K562 (cell line): ENCODE results near the gene CLEC4A. TPM values are rescaled to one million over a fixed set of nuclear protein-coding genes. Genes with fewer than 3 reads are reported as not detected.

Experiments used
- ATF2 ChIP-seq: sonication (generic); formaldehyde crosslinking; IDR thresholded peaks from 2 replicates; pipeline ENCODE4 v1.8.1; 2022; ENCODE audit warnings: missing genetic modification reagents
- MIER1 ChIP-seq: fragments of 450-650 bp; IDR thresholded peaks from 2 replicates; pipeline ENCODE4 v1.6.1; 2016; ENCODE audit warnings: antibody characterized with exemption, mild to moderate bottlenecking, low read depth
- RBBP5 ChIP-seq: fragments of 200-600 bp; sonication (generic); IDR thresholded peaks from 2 replicates; pipeline ENCODE4 v1.6.1; 2012; ENCODE audit warnings: borderline replicate concordance, mild to moderate bottlenecking, low read length, control low read depth, inconsistent platforms; ENCODE audit not compliant: insufficient read depth, poor library complexity, severe bottlenecking
- RBM25 ChIP-seq: fragments of 200-400 bp; formaldehyde crosslinking; IDR thresholded peaks from 2 replicates; pipeline ENCODE4 v1.6.1; 2018; ENCODE audit warnings: low read length, low read depth, moderate library complexity; ENCODE audit not compliant: severe bottlenecking
- RREB1 ChIP-seq: fragments of 250-450 bp; sonication (Bioruptor Pico); IDR thresholded peaks from 2 replicates; pipeline ENCODE4 v1.4.0; 2020
- SMAD1 ChIP-seq: fragments of 150-350 bp; IDR thresholded peaks from 2 replicates; pipeline ENCODE4 v1.6.1; 2014; ENCODE audit warnings: low read length, low read depth; ENCODE audit not compliant: partially characterized antibody
- SMAD3 ChIP-seq: fragments of 450-650 bp; formaldehyde crosslinking; conservative IDR thresholded peaks from 2 replicates; pipeline ENCODE4 v1.4.0; 2020; ENCODE audit warnings: mild to moderate bottlenecking
- SMAD4 ChIP-seq: fragments of 250-450 bp; sonication (Bioruptor Pico); conservative IDR thresholded peaks from 2 replicates; pipeline ENCODE4 v1.8.0; 2021; ENCODE audit warnings: inconsistent platforms, mild to moderate bottlenecking, moderate library complexity
- XRCC4 ChIP-seq: IDR thresholded peaks from one replicate; pipeline ENCODE4 v1.6.1; 2011; ENCODE audit not compliant: insufficient read depth, insufficient read length; ENCODE audit errors: extremely low read depth
- ZBTB1 ChIP-seq: sonication (generic); formaldehyde crosslinking; IDR thresholded peaks from 2 replicates; pipeline ENCODE4 v1.8.1; 2023; ENCODE audit warnings: missing genetic modification reagents, low read depth, mild to moderate bottlenecking, borderline replicate concordance
- ZFX ChIP-seq: sonication (generic); formaldehyde crosslinking; IDR thresholded peaks from 2 replicates; pipeline ENCODE4 v1.8.0; 2022; ENCODE audit warnings: mild to moderate bottlenecking, missing genetic modification reagents, moderate library complexity
- ZKSCAN3 ChIP-seq: fragments of 250-450 bp; sonication (Bioruptor Pico); IDR thresholded peaks from 2 replicates; pipeline ENCODE4 v1.4.0; 2020
- ZNF239 ChIP-seq: fragments of 250-450 bp; sonication (Bioruptor Pico); IDR thresholded peaks from 2 replicates; pipeline ENCODE4 v1.4.0; 2020; ENCODE audit warnings: mild to moderate bottlenecking
- ZNF589 ChIP-seq: fragments of 200-800 bp; sonication (Bioruptor generic); IDR thresholded peaks from 2 replicates; pipeline ENCODE4 v1.6.1; 2016; ENCODE audit warnings: low read depth, missing genetic modification characterization, missing compliant biosample characterization
- polyA plus RNA-seq, 8 experiments: library from polyadenylated mRNA; depleted of rRNA in 4 of 8; stranded (reverse) in 5 of 8; unstranded in 3 of 8; fragments of >200 nt; fragmentation: Nextera tagmentation in 2 of 8; fragmentation: Illumina TruSeq in 1 of 8; extraction: Ambion mirVana in 2 of 8; extraction: Trizol in 1 of 8; gene quantifications; 2 replicates each; pipeline versions ENCODE4 v1.2.1 to v1.2.3, GENCODE V29; 2011 to 2014; ENCODE audit warnings: inconsistent platforms in 1 of 8, missing spikeins in 1 of 8
- total RNA-seq, 7 experiments: library from RNA; depleted of rRNA in 6 of 7; stranded (reverse); fragments of >200 nt in 6 of 7; fragmentation: Illumina TruSeq in 2 of 7; extraction: Trizol in 2 of 7; gene quantifications; 2 replicates each; pipeline versions ENCODE4 v1.2.1 to v1.2.3, GENCODE V29; 2011 to 2021; ENCODE audit warnings: low replicate concordance in 1 of 7
- TF ChIP-seq, protein P1 (sequence below): fragments of 250-450 bp; sonication (Bioruptor Pico); IDR thresholded peaks from 2 replicates; pipeline ENCODE4 v1.8.0; 2022; ENCODE audit warnings: moderate library complexity, mild to moderate bottlenecking, inconsistent platforms
- TF ChIP-seq, protein P2 (sequence below): fragments of 450-650 bp; IDR thresholded peaks from 2 replicates; pipeline ENCODE4 v1.6.1; 2017; ENCODE audit warnings: antibody characterized with exemption

Gene CLEC4A
- total and polyA plus RNA-seq, 9 of the 15 experiments (the other 6 are each of a cell fraction or from before 2014, with no cell fraction given), result 0.06 to 0.27 (median 0.18) TPM; not detected in 5

DNA sequence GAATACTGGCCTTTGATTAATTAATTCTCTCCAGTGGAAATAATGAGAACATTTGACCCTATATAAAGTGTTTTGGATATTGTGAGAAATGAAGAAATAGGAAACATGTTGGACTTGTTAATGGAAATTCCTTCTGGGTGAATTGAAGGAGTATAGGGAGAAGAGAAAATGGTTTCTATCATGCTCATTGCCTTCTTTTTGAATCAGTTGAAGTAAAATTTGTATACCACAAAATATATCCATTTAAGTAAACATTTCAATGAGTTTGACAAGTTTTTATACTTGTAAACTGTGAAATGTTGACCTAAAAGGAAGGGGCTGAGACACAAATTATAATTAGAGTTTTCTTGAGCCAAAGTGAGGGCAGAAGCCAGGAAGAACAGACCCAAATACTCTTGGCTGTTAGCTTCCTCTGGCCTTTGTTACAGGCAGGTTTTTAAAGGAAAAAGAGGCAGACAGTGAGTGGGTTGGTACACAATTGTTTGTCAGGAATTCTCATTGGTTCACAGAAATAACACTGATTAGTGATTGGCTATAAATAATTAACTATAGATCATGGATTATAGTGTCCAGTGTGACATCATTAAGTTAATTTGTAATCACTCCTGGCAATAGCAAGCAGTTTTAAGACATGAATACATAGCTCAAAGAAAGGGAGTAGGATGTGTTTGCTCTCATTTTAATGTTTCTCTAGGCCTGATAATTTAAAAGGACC lies 34.2 kb downstream of the CLEC4A start (continued):
- TF ChIP-seq ZNF589 (CRISPR knock-in tag) (peak; percentile 56; the same call in 1 of the 2 replicates), MIER1 (no peak), ZKSCAN3 (CRISPR knock-in tag) (0 out of 2 replicates have a peak, but pooled peaks have one; percentile 6), ZFX (CRISPR knock-in tag) (no peak), SMAD3 (CRISPR knock-in tag) (no peak), SMAD1 (no peak), SMAD4 (CRISPR knock-in tag) (0 out of 2 replicates have a peak, but pooled peaks have one; percentile 35), RREB1 (CRISPR knock-in tag) (no peak), RBBP5 (no peak), ZNF239 (CRISPR knock-in tag) (peak; percentile 43; the same call in 1 of the 2 replicates), RBM25 (no peak), XRCC4 (no peak), ATF2 (CRISPR knock-in tag) (no peak), ZBTB1 (CRISPR knock-in tag) (no peak)
- TF ChIP-seq, protein P1, sequence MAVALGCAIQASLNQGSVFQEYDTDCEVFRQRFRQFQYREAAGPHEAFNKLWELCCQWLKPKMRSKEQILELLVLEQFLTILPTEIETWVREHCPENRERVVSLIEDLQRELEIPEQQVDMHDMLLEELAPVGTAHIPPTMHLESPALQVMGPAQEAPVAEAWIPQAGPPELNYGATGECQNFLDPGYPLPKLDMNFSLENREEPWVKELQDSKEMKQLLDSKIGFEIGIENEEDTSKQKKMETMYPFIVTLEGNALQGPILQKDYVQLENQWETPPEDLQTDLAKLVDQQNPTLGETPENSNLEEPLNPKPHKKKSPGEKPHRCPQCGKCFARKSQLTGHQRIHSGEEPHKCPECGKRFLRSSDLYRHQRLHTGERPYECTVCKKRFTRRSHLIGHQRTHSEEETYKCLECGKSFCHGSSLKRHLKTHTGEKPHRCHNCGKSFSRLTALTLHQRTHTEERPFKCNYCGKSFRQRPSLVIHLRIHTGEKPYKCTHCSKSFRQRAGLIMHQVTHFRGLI, result peak; percentile 82
- TF ChIP-seq, protein P2, sequence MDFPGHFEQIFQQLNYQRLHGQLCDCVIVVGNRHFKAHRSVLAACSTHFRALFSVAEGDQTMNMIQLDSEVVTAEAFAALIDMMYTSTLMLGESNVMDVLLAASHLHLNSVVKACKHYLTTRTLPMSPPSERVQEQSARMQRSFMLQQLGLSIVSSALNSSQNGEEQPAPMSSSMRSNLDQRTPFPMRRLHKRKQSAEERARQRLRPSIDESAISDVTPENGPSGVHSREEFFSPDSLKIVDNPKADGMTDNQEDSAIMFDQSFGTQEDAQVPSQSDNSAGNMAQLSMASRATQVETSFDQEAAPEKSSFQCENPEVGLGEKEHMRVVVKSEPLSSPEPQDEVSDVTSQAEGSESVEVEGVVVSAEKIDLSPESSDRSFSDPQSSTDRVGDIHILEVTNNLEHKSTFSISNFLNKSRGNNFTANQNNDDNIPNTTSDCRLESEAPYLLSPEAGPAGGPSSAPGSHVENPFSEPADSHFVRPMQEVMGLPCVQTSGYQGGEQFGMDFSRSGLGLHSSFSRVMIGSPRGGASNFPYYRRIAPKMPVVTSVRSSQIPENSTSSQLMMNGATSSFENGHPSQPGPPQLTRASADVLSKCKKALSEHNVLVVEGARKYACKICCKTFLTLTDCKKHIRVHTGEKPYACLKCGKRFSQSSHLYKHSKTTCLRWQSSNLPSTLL, result no peak
